ENCODE data around the gene WASHC4.
"Not testable (repeated sequence)": the region's sequence is repeated elsewhere in the genome, so short reads cannot be mapped to it uniquely, and the experiment has no call there.

The WASHC4 gene

DNA sequence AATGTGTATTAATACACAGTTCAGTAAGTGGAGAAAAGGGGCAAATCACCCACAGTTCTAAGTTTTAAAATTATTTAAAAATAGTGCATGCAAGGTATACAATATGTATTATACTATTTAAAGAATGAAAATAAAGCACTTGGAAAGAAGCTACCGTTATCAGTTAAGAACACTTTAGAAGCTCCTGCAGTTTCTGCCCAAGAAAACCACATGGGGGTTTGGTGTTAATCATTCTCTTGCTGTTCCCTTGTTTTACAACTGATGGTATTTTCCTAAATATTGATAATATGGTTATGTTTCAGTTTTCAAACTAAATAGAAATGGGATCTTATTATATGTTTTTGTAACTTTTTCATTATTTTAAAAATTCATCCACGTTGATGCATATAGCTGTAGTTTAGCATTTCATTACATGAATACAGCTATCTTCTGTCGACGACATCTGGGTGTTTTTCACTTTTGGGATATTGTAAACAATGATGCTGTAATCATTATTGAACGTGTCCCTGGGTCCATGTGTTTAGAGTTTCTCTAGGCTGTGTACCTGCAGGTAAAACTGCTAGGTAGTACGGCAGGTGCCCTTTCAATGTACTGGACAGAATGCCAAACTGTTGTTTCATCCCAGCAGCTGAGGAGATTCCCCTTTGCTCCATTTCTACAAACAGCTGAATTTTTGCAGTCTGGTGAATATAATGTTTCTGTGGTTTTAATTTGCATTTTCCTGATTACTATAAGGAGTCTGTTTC is 64.3 kb downstream of the WASHC4 start:
- DNase-seq = no peak

- no peak for DNase-seq
Measured at GRCh38 chr12:105175397-105175990, 68.0 kb downstream of the WASHC4 start.

- no peak for DNase-seq
Measured at GRCh38 chr12:105177208-105177607, 69.7 kb downstream of the WASHC4 start.

DNA sequence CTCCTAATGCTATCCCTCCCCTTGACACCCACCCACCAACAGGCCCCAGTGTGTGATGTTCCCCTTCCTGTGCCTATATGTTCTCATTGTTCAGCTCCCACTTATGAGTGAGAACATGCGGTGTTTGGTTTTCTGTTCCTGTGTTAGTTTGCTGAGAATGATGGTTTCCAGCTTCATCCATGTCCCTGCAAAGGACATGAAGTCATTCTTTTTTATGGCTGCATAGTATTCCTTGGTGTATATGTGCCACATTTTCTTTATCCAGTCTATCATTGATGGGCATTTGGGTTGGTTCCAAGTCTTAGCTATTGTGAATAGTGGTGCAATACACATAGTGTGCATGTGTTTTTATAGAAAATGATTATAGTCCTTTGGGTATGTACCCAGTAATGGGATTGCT is 71.6 kb downstream of the WASHC4 start:
- not testable (repeated sequence) for DNase-seq

DNA sequence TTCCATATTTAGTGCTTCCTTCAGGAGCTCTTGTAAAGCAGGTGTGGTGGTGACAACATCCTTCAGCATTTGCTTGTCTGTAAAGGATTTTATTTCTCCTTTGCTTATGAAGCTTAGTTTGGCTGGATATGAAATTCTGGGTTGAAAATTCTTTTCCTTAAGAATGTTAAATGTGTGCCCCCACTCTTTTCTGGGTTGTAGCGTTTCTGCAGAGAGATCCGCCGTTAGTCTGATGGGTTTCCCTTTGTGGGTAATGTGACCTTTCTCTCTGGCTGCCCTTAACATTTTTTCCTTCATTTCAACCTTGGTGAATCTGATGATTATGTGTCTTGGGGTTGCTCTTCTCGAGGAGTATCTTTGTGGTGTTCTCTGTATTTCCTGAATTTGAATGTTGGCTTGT is 75.9 kb downstream of the WASHC4 start:
- DNase-seq = not testable (repeated sequence)

GRCh38 chr12:105183976-105184375 is 76.4 kb downstream of the WASHC4 start:
- DNase-seq = not testable (repeated sequence)

DNA sequence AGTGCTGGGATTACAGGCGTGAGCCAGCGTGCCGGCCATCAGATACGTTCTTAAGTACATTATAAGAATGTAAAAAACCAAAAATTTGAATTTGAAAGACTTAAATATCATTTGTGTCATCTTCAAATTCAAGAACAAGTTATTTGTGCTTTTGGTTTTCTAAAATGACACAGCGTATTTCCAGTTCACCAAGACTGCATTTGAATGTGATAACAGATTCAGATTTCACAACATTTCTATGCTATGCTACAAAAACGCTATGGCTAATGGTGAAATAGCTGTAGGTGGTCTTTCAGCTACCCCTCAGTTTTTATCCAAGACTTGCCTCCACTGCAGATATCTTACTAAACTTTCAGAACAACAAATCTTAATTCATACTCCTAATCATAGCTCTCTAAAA is 81.8 kb downstream of the WASHC4 start:
- no peak for DNase-seq

DNA sequence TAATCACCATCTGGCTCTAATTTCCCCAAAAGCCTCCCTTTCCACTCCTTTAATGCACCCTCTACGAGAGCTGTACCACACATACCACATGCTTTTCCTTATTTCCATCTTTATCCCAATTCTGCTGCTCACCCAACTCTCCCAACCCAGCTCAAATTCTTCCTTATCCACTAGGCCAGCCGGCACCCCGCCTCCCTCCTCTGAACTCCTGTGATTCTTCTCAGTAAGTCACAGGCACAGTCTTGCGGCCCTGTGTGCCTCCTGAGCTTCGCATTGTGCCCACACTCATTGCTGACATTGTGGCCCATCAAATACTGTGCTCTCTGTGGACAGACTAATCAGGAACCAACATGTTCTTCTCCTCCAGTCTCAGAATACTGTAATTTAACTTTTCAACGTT is 83.0 kb downstream of the WASHC4 start:
- DNase-seq = no peak

DNA sequence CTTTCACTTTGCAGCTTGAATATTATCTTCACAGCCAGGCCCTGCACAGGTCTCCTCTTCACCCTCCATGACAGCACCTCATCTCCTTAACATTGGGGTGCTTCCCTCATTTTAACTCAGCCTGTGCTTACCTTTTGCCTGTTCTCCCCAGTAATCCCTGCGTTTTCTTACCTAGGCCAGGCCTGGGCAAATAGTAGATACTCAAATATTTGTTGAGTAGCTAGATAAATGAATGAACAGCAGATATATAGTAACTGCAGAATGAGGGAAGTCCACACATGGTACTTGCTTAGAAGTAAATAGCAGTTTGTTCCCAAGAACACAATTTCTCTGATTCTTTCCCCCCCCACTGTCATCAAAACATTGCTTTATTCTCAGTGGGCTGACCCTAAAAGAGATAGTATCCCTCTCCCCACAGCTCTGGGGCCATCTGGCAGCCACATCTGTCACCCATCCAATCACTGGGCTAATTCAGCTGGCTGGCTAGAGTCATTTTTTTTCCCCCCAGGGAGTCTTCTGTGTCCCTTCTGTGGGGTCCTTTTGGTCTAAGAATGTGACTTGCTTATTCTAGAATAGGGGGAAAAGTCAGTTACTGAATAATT is 85.2 kb downstream of the WASHC4 start:
- DNase-seq = no peak

- no peak for DNase-seq
Measured at GRCh38 chr12:105194947-105195346, 87.4 kb downstream of the WASHC4 start.

DNA sequence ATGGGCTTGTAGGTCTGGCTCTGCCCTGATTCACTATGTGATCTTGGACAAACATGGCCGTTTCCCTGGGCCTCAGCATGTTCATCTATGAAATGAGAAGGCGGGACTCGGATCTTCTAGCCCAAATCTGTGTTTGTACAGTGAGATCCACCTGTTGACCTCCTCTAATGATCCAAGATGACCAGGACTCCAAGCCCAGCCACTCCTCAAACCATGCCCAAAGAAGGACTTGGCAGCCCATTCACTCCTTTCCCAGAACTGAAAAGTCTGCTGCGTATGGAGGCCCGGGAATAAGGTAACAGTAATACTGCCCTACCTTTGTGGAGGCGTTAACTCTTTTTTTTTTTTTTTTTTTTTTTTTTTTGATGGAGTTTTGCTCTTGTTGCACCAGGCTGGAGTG is 88.6 kb downstream of the WASHC4 start:
- DNase-seq = no peak

GRCh38 chr12:105198961-105199360 is 91.4 kb downstream of the WASHC4 start:
- no peak for DNase-seq

GRCh38 chr12:105200385-105200784 is 92.9 kb downstream of the WASHC4 start:
- no peak for DNase-seq

- DNase-seq = no peak
Measured at GRCh38 chr12:105201299-105201698, 93.8 kb downstream of the WASHC4 start.

DNA sequence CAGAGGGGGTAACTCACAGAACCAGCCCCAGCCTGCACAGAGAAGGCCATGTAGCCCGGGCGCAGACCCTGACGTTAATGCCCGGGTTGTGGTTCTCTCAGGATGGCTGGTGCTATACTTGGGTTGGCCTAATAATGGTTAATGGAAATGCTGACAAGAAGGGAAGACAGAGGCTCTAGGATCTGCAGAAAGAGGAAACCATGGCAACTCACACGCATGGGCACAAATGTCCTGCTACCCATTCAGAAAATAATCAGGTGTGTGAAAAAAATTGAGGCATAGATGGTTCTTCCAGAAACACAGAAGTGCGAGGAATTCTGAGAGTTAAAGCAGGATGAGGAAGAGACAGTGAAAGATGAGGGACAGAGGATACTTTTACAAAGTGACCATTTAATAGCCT is 94.7 kb downstream of the WASHC4 start:
- DNase-seq = no peak

- no peak for DNase-seq
Measured at GRCh38 chr12:105204127-105204526, 96.6 kb downstream of the WASHC4 start.

DNA sequence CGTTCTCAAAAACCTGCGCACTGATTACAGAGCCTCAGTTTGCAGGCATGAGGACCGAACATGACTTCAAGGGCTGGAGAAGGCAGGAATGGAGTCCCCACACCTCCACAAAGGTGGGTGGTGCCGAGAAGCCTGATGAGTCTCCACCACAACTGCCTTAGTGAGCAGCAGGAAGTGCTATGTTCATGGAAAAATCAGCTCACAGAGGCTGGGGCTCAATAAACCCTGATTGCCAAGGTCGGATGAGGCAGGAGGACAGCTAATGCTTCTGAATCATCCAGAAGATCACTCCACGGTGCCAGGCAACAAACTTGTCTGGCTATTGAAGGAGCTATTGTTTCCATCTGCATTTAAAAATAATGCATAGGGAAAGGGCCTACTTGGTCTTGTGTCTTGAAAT is 97.4 kb downstream of the WASHC4 start:
- no peak for DNase-seq

DNA sequence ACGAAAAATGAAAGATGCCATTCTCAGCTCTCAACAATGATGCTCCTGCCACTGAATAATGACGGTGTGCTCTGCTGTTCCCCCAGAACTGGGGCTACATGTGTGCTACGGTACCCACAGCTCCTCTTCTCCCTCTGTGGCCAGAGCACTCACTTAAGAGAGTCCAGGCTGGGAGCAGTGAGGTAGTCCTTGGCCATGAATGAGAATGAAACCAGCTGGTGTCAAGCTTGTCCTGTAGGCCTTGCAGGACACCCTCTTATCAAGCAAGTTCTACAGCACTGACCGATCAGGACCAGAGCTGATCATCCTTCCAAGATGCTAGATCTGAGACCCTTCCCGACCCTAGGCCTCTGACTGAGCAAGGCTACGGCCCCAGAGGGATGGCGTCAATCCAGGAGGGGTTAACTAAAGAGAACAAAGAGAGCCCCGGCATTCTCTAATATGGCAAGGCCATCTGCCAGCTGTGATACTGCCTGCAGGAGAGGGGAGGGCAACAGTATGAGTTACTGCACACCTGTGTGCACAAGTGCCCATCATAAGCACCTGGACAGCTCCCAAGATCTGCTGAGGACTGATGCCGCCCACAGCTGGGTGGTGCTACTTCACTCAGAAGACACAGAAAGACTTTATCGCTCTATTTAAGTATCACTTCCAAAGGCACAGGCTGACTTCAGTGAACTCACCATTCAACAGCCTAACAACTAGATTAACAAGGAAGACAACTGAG is 98.0 kb downstream of the WASHC4 start:
- peak; percentile 93 for DNase-seq

GRCh38 chr12:105206686-105207374 is 99.3 kb downstream of the WASHC4 start:
- no peak for DNase-seq

DNA sequence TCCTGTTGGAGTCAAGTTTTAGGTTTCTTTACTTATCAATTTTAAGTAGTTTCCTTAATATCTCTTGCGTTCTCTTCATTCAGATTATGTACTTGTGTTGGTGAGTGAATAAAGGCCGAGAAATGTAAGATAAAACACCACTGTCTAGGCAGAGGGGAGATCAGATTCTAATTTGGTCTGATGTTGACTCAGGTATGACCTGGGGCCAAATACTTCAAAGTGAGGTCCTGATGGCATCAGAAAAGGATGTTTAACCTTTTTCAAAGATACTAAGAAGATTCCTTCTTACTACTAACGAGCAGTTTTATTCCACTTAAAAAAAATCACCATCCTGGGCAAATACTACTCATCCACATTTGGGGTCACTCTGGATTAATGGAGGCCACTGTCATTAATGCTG is 101.6 kb downstream of the WASHC4 start:
- no peak for DNase-seq

GRCh38 chr12:105212438-105212837 is 104.9 kb downstream of the WASHC4 start:
- DNase-seq = no peak

DNA sequence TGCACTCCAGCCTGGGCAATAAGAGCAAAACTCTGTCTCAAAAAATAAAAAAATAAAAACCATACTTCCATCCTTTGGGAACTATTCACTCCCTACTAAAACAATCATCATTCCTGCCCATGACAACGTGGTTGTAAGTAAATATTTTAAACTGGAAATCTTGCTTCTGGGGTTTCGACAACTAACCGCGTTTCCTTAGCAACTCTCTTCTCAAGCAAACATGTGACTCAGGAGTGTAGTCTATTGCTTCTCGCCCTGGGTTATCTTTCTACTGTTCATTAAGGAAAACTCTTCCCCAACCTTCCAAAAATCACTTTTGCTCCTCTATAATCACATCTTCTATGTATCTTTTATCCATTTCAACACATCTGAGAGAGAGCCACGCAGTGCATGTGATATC is 106.6 kb downstream of the WASHC4 start:
- DNase-seq = no peak

Measured in NCI-H1105 (cell line).